ENCODE measurements around the gene EXOC3L2. TPM values are rescaled to one million over a fixed set of nuclear protein-coding genes. Genes with fewer than 3 reads are reported as not detected.

EXOC3L2 gene
- total RNA-seq, 1 donor from 2014 or later = 5.5 TPM

DNA sequence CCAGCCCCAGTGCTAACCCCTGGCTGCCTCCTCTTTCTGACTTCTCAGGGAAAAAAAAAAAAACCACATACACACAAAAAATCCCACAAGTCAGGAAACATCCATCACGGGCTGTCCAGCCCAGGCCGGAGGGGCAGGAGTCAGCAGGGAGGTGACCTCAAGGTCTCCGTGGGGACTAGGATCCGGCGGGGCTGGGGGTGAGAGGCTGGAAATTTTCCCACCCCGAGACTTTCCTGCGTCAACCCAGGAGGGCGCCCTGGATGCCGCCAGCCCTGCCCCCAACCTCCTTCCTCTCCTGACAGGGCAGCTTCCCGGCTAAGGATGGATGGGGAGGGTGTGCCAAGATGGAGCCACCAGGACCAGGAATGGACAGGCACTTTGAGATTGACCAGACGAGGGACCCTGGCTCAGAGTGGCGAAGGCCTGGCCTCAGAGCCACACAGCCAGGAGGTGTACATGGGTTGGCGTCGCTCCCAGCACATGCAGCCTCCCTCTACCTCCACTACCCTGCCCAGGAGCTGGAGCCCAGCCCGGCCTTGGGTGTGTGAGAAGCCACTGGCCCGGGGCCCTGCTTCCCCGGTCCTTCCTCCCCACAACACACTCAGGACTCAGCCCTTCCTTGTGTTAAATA is 33.3 kb downstream of the EXOC3L2 start:
- Mint-ChIP-seq H3K9me3 (ENCODE audit: unreplicated experiment) (no peaks in the 10 kb centered on the region), H3K4me3 (ENCODE audit: unreplicated experiment) (no peak overlapping the region), H3K36me3 (ENCODE audit: low read depth, unreplicated experiment) (no peaks in the 10 kb centered on the region), H3K4me1 (ENCODE audit: unreplicated experiment) (peaks cover 16% of the 10 kb centered on the region), H3K27me3 (ENCODE audit: unreplicated experiment) (peaks cover 6% of the 10 kb centered on the region), H3K27ac (ENCODE audit: unreplicated experiment) (no peak overlapping the region)
- no peak for DNase-seq (ENCODE audit: low spot score)
- TF ChIP-seq, protein P1, sequence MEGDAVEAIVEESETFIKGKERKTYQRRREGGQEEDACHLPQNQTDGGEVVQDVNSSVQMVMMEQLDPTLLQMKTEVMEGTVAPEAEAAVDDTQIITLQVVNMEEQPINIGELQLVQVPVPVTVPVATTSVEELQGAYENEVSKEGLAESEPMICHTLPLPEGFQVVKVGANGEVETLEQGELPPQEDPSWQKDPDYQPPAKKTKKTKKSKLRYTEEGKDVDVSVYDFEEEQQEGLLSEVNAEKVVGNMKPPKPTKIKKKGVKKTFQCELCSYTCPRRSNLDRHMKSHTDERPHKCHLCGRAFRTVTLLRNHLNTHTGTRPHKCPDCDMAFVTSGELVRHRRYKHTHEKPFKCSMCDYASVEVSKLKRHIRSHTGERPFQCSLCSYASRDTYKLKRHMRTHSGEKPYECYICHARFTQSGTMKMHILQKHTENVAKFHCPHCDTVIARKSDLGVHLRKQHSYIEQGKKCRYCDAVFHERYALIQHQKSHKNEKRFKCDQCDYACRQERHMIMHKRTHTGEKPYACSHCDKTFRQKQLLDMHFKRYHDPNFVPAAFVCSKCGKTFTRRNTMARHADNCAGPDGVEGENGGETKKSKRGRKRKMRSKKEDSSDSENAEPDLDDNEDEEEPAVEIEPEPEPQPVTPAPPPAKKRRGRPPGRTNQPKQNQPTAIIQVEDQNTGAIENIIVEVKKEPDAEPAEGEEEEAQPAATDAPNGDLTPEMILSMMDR (IDR thresholded peaks at IDR 0.05; ENCODE audit: unreplicated experiment) = no peak

DNA sequence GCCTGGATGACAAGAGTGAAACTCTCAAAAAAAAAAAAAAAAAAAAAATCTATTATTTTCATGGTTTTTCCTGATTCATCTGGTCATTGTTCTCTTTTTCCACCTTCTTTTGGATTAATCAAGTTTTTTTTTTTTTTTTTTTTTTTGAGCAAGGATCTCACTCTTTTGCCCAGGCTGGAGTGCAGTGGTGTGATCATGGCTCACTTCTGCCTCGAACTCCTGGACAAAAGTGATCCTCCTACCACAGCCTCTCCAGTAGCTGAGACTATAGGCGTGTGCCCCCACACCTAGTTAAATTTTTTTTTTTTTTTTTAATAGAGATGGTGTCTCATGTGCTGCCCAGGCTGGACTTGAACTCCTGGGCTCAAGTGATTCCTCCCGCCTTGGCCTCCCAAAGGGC is 38.9 kb downstream of the EXOC3L2 start:
- no peaks in the 10 kb centered on the region for H3K27me3 Mint-ChIP-seq (ENCODE audit: unreplicated experiment)
- TF ChIP-seq, protein P1 (IDR thresholded peaks at IDR 0.05; ENCODE audit: unreplicated experiment) = no peak
- no peak for DNase-seq (ENCODE audit: low spot score)
- H3K4me3 Mint-ChIP-seq (ENCODE audit: unreplicated experiment) = no peak overlapping the region
- H3K9me3 Mint-ChIP-seq (ENCODE audit: unreplicated experiment) = no peaks in the 10 kb centered on the region
- no peak overlapping the region for H3K27ac Mint-ChIP-seq (ENCODE audit: unreplicated experiment)
- H3K4me1 Mint-ChIP-seq (ENCODE audit: unreplicated experiment) = peaks cover 4% of the 10 kb centered on the region
- no peaks in the 10 kb centered on the region for H3K36me3 Mint-ChIP-seq (ENCODE audit: low read depth, unreplicated experiment)

DNA sequence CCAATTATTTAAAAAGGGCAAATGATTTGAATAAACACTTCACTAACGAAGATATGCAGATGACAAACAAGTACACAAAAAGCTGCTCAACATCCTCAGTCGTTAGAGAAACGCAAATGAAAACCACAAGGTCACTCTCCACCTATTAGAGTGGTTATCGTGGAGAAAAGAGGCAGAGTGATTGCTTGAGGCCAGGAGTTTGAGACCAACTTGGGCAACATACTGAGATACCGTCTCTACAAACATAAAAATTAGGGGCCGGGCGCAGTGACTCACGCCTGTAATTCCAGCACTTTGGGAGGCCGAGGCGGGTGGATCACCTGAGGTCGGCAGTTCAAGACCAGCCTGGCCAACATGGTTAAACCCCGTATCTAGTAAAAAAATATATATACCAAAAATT is 39.4 kb downstream of the EXOC3L2 start:
- Mint-ChIP-seq H3K27me3 (ENCODE audit: unreplicated experiment) (no peaks in the 10 kb centered on the region), H3K36me3 (ENCODE audit: low read depth, unreplicated experiment) (no peaks in the 10 kb centered on the region), H3K27ac (ENCODE audit: unreplicated experiment) (no peak overlapping the region), H3K4me3 (ENCODE audit: unreplicated experiment) (no peak overlapping the region), H3K4me1 (ENCODE audit: unreplicated experiment) (no peaks in the 10 kb centered on the region), H3K9me3 (ENCODE audit: unreplicated experiment) (no peaks in the 10 kb centered on the region)
- no peak for DNase-seq (ENCODE audit: low spot score)
- TF ChIP-seq, protein P1 (IDR thresholded peaks at IDR 0.05; ENCODE audit: unreplicated experiment) = no peak

DNA sequence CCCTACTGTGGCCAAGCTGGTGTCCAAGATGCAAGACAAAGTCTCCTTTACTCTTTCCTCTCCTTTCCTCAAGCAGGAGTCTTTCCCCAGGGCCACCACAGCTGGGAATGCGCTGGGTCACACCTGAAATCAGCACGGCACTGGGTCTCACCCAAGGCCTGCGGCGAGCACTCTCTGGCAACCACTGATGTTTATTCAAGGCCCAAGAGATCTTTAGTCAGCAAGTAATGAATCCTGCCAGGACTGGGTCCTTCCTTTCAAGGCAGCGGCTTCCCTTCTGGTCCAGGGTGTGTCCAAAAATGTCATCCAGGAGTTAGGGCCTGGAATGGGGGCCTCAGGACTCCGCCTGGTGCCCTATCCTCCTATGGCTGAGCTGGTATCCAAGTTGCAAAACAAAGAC is 42.6 kb downstream of the EXOC3L2 start:
- Mint-ChIP-seq H3K4me3 (ENCODE audit: unreplicated experiment) (no peak overlapping the region), H3K36me3 (ENCODE audit: low read depth, unreplicated experiment) (no peaks in the 10 kb centered on the region), H3K27ac (ENCODE audit: unreplicated experiment) (no peak overlapping the region), H3K9me3 (ENCODE audit: unreplicated experiment) (no peaks in the 10 kb centered on the region), H3K4me1 (ENCODE audit: unreplicated experiment) (no peaks in the 10 kb centered on the region), H3K27me3 (ENCODE audit: unreplicated experiment) (no peaks in the 10 kb centered on the region)
- TF ChIP-seq, protein P1 (IDR thresholded peaks at IDR 0.05; ENCODE audit: unreplicated experiment) = no peak
- DNase-seq (ENCODE audit: low spot score) = no peak

DNA sequence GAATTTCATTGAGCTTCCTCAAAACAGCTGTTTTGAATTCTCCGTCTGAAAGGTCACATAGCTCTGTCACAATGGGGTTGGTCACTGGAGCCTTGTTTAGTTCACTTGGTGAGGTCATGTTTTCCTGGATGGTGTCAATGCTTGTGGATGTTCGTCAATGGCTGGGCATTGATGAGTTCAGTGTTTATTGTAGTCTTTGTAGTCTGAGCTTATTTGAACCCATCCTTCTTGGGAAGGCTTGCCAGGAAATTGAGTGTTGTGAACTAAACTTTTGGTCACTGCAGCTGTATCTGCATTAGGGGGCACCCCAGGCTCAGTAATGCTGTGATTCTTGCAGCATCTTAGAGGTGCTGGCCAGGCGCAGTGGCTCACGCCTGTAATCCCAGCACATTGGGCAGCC is 44.6 kb downstream of the EXOC3L2 start:
- Mint-ChIP-seq H3K27me3 (ENCODE audit: unreplicated experiment) (no peaks in the 10 kb centered on the region), H3K4me3 (ENCODE audit: unreplicated experiment) (no peak overlapping the region), H3K4me1 (ENCODE audit: unreplicated experiment) (no peaks in the 10 kb centered on the region), H3K27ac (ENCODE audit: unreplicated experiment) (no peak overlapping the region), H3K36me3 (ENCODE audit: low read depth, unreplicated experiment) (no peaks in the 10 kb centered on the region), H3K9me3 (ENCODE audit: unreplicated experiment) (no peaks in the 10 kb centered on the region)
- TF ChIP-seq, protein P1 (IDR thresholded peaks at IDR 0.05; ENCODE audit: unreplicated experiment) = peak; percentile 17
- peak; percentile 64 for DNase-seq (ENCODE audit: low spot score)
